HG03095 (cell line): ENCODE data around the gene PRR33.
"Not testable (repeated sequence)": the region's sequence is repeated elsewhere in the genome, so short reads cannot be mapped to it uniquely, and the experiment has no call there.

Experiments
- ATAC-seq: cut with Tn5 transposase; IDR thresholded peaks from one replicate; pipeline ENCODE4 v1.9.1; 2021; ENCODE audit warnings: moderate library complexity; ENCODE audit not compliant: unreplicated experiment

PRR33 gene

GRCh38 chr11:1891831-1892115, at the start of gene PRR33:
TSS of gene PRR33 (minus strand) at chr11:1891895. CDS start at chr11:1890584, 1,311 bp downstream.
- ATAC-seq, result no peak

GRCh38 chr11:1939788-1940187, 48.1 kb upstream of the PRR33 start:
- ATAC-seq, result not testable (repeated sequence)

- ATAC-seq, result no peak
Measured at GRCh38 chr11:1939006-1939625, 47.4 kb upstream of the PRR33 start.

GRCh38 chr11:1938343-1939005, 46.8 kb upstream of the PRR33 start:
- no peak for ATAC-seq

GRCh38 chr11:1937616-1938342, 46.1 kb upstream of the PRR33 start:
- no peak for ATAC-seq

GRCh38 chr11:1936781-1937615, 45.3 kb upstream of the PRR33 start:
- ATAC-seq, result no peak

- ATAC-seq, result no peak
Measured at GRCh38 chr11:1936072-1936780, 44.5 kb upstream of the PRR33 start.

- no peak for ATAC-seq
Measured at GRCh38 chr11:1935156-1936071, 43.7 kb upstream of the PRR33 start.

GRCh38 chr11:1934335-1935155, 42.9 kb upstream of the PRR33 start:
- ATAC-seq, result no peak

GRCh38 chr11:1933416-1934334, 42.0 kb upstream of the PRR33 start:
- no peak for ATAC-seq

GRCh38 chr11:1932681-1933080, 41.0 kb upstream of the PRR33 start:
- no peak for ATAC-seq

- no peak for ATAC-seq
Measured at GRCh38 chr11:1932105-1932480, 40.4 kb upstream of the PRR33 start.

- no peak for ATAC-seq
Measured at GRCh38 chr11:1931341-1932104, 39.8 kb upstream of the PRR33 start.

- ATAC-seq, result no peak
Measured at GRCh38 chr11:1930462-1930830, 38.8 kb upstream of the PRR33 start.

GRCh38 chr11:1929621-1930461, 38.1 kb upstream of the PRR33 start:
- ATAC-seq, result no peak

GRCh38 chr11:1928891-1929541, 37.3 kb upstream of the PRR33 start:
- no peak for ATAC-seq
